ENCODE measurements around the gene AUP1.

Gene AUP1

GRCh38 chr2:74515981-74516633 is 13.4 kb downstream of the AUP1 start:
- H3K4me3 ChIP-seq (ENCODE audit: low read depth, low read length): no peak overlapping the region
- no peak for TF ChIP-seq CTCF (IDR thresholded peaks at IDR 0.05; ENCODE audit: low read depth, low read length)

DNA sequence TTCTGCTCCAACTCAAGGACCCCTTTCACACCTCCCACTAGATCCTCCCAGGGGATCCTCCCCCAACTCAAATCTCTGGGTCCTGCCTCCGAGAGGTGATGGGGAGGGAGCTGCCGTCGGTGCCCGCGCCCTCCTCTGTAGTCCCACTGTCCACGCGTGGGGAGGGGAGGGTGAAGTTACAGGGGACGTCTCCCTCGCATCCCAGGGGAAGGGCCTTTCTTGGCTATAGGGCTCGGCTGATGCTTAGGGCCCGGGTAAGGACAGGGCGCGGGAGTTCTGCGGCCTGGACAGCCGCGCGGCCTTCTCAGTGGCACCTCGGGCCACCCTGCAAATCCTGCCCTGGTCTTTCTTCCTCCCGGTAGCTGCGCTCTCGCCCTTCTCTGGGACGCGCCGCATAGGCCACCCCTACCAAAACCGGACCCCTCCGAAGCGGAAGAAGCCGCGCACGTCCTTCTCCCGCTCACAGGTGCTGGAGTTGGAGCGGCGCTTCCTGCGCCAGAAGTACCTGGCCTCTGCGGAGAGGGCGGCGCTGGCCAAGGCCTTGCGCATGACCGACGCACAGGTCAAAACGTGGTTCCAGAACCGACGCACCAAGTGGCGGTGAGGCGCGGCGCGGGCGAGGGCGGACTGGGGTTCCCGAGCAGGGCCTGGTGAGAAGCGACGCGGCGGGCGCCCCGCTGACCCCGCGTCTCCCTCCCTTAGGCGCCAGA is 14.1 kb downstream of the AUP1 start:
- no peak for TF ChIP-seq CTCF (IDR thresholded peaks at IDR 0.05; ENCODE audit: low read depth, low read length)
- no peak overlapping the region for H3K4me3 ChIP-seq (ENCODE audit: low read depth, low read length)

DNA sequence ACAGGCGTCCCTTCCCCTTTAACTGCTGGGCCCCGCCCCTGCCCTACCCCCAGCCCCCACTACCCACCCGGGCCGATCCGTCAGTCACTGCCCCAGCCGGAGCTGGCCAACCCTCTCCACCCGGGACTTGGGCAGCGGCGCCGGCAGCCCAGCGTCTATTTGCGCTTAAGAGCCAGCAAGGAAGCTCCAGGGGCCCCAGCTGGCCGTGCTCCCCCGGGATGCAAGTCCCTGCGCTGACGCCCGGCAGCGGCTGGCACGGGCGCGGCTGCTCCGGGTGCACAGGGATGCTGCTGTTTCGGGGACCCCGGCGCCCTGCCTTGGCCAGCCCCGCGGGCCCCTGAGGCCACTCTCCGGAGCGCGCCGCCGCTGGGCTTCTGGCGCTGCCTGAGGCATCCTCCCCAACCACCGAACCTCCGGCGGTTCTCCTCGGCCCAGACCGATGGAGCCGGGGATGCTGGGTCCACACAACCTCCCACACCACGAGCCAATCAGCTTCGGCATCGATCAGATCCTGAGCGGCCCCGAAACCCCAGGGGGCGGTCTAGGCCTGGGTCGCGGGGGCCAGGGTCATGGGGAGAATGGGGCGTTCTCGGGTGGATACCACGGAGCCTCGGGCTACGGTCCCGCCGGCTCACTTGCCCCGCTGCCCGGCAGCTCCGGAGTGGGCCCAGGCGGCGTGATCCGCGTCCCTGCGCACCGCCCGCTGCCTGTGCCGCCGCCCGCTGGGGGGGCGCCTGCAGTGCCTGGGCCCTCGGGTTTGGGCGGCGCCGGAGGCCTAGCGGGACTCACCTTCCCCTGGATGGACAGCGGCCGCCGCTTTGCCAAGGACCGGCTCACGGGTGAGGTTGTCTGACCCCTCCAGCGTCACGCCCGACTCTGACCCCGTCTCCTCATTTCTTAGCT is 14.9 kb downstream of the AUP1 start, which contains the start of gene TLX2:
TLX2 (plus strand) TSS at position 83 of the 903 bp plus-strand sequence; CDS start at position 440, 357 bp downstream.
- no peak within 1 kb of the TSS for H3K4me3 ChIP-seq (ENCODE audit: low read depth, low read length)

GRCh38 chr2:74513605-74514367 is 15.7 kb downstream of the AUP1 start:
- H3K4me3 ChIP-seq (ENCODE audit: low read depth, low read length): no peak overlapping the region
- TF ChIP-seq CTCF (IDR thresholded peaks at IDR 0.05; ENCODE audit: low read depth, low read length): no peak

More for the DNA sequence above, 14.9 kb downstream of the AUP1 start, which contains the start of gene TLX2:
- no peak for TF ChIP-seq CTCF (IDR thresholded peaks at IDR 0.05; ENCODE audit: low read depth, low read length)

- H3K4me3 ChIP-seq (ENCODE audit: low read depth, low read length): no peak overlapping the region
- no peak for TF ChIP-seq CTCF (IDR thresholded peaks at IDR 0.05; ENCODE audit: low read depth, low read length)
Observed at GRCh38 chr2:74512744-74513604, 16.5 kb downstream of the AUP1 start.
